HepG2 (cell line): ENCODE data around the gene MFSD11. TPM values are rescaled to one million over a fixed set of nuclear protein-coding genes. Genes with fewer than 3 reads are reported as not detected.
"Not testable (repeated sequence)": the region's sequence is repeated elsewhere in the genome, so short reads cannot be mapped to it uniquely, and the experiment has no call there.

Source experiments
- ATAC-seq: fragments of 200-7000 bp; cut with Tn5 transposase; 3 replicates; pipeline ENCODE4 v1.9.1; 2020; ENCODE audit warnings: mild to moderate bottlenecking, moderate library complexity
- BruUV-seq: library from RNA; stranded (reverse); fragments of 400-500 nt; replicated peaks from 2 replicates; lab custom pipeline; 2021; lab: Mats Ljungman, UMichigan
- CTCF ChIA-PET: fragments of 300-600 bp; formaldehyde crosslinking; extraction: SDS; loops from one replicate; lab custom pipeline; 2021; ENCODE audit warnings: low total read pairs, inconsistent platforms, low intra/inter-chr PET ratio; lab: Yijun Ruan, JAX
- POLR2A ChIA-PET: fragments of 350-600 bp; sonication (Branson Sonifier 250); formaldehyde crosslinking; loops from one replicate; lab custom pipeline; 2020; ENCODE audit warnings: antibody characterized with exemption, inconsistent platforms; lab: Yijun Ruan, JAX
- DNase-seq: peaks from one replicate; pipeline ENCODE4 v3.0.0-alpha.2; 2015; ENCODE audit warnings: low spot score
- FAIRE-seq: peaks from 3 replicates; lab custom pipeline; 2011; peaks lifted over from hg19 to GRCh38; lab: Jason Lieb, UNC
- H2AFZ ChIP-seq: one replicate; pipeline ENCODE4 v1.6.1; 2011; ENCODE audit warnings: low read length, inconsistent platforms
- H3K27ac ChIP-seq: fragments of 300-600 bp; 3 replicates; pipeline ENCODE4 v1.8.0; 2011; ENCODE audit warnings: mixed run types, mild to moderate bottlenecking, mixed read lengths, low read length, inconsistent platforms; ENCODE audit not compliant: insufficient read depth; ENCODE audit errors: extremely low read length
- H3K27me3 ChIP-seq, 2 experiments: fragments of 200-600 bp in 1 of 2; 2 replicates in 1 of 2; 3 replicates in 1 of 2; pipeline versions ENCODE4 v1.6.0 to v1.8.0; 2011; ENCODE audit warnings: low read length in 2 of 2, mild to moderate bottlenecking in 2 of 2, moderate library complexity in 2 of 2, inconsistent platforms in 1 of 2; ENCODE audit not compliant: insufficient read depth in 2 of 2, control insufficient read depth in 1 of 2
- H3K36me3 ChIP-seq, 2 experiments: fragments of 200-600 bp in 1 of 2; replicated peaks in 1 of 2; 2 replicates in 1 of 2; 3 replicates in 1 of 2; pipeline versions ENCODE4 v1.5.1 to v1.8.0; 2011; ENCODE audit warnings: low read length in 2 of 2, inconsistent platforms in 1 of 2; ENCODE audit not compliant: insufficient read depth in 2 of 2, control insufficient read depth in 1 of 2
- H3K4me1 ChIP-seq: 2 replicates; pipeline ENCODE4 v1.5.1; 2012; ENCODE audit warnings: low read length, inconsistent platforms; ENCODE audit not compliant: insufficient read depth
- H3K4me2 ChIP-seq: 2 replicates; pipeline ENCODE4 v1.6.0; 2011; ENCODE audit warnings: low read depth, low read length, inconsistent platforms
- H3K4me3 ChIP-seq, 3 experiments: fragments of 200-600 bp in 1 of 3; sonication (generic), shearing (Covaris generic) in 1 of 3; replicated peaks in 1 of 3; 2 replicates each; pipeline ENCODE4 v1.5.1; 2011 to 2016; ENCODE audit warnings: low read length in 3 of 3, inconsistent platforms in 2 of 3, low read depth in 2 of 3, mild to moderate bottlenecking in 2 of 3, control low read depth in 1 of 3, mixed read lengths in 1 of 3; ENCODE audit not compliant: insufficient read depth in 1 of 3
- H3K79me2 ChIP-seq: one replicate; pipeline ENCODE4 v1.6.1; 2011; ENCODE audit warnings: low read length, inconsistent platforms; ENCODE audit not compliant: insufficient read depth
- H3K9ac ChIP-seq: 2 replicates; pipeline ENCODE4 v1.6.0; 2011; ENCODE audit warnings: mild to moderate bottlenecking, low read depth, low read length, inconsistent platforms; ENCODE audit not compliant: insufficient read depth
- H3K9me3 ChIP-seq: 2 replicates; pipeline ENCODE4 v1.5.1; 2012; ENCODE audit warnings: mild to moderate bottlenecking, low read length
- H4K20me1 ChIP-seq: 2 replicates; pipeline ENCODE4 v1.6.0; 2011; ENCODE audit warnings: inconsistent platforms, mild to moderate bottlenecking, low read length, moderate library complexity; ENCODE audit not compliant: insufficient read depth
- ARNTL ChIP-seq: sonication (generic); formaldehyde crosslinking; IDR thresholded peaks from 2 replicates; pipeline ENCODE4 v1.4.0; 2020; ENCODE audit warnings: mild to moderate bottlenecking, missing genetic modification reagents
- GMEB1 ChIP-seq: sonication (generic); formaldehyde crosslinking; IDR thresholded peaks from 2 replicates; pipeline ENCODE4 v1.5.1; 2020; ENCODE audit warnings: missing genetic modification reagents, mild to moderate bottlenecking, borderline replicate concordance
- HNRNPLL ChIP-seq: fragments of 200-400 bp; formaldehyde crosslinking; IDR thresholded peaks from 2 replicates; pipeline ENCODE4 v1.6.1; 2017; ENCODE audit warnings: mild to moderate bottlenecking, low read depth, low read length; ENCODE audit not compliant: poor library complexity, severe bottlenecking
- RAD21 ChIP-seq: fragments of 450-650 bp; formaldehyde crosslinking; IDR thresholded peaks from 2 replicates; pipeline ENCODE4 v1.5.0; 2020; ENCODE audit warnings: mild to moderate bottlenecking
- RBM39 ChIP-seq: fragments of 200-400 bp; formaldehyde crosslinking; IDR thresholded peaks from one replicate; pipeline ENCODE4 v1.6.1; 2018; ENCODE audit warnings: antibody characterized with exemption, mild to moderate bottlenecking, low read depth, low read length; ENCODE audit not compliant: poor library complexity, severe bottlenecking
- RXRB ChIP-seq: IDR thresholded peaks from 2 replicates; pipeline ENCODE4 v1.6.1; 2016; ENCODE audit warnings: borderline replicate concordance, missing genetic modification reagents, missing compliant biosample characterization
- TEAD3 ChIP-seq: optimal IDR thresholded peaks from 2 replicates; pipeline ENCODE3; 2016; ENCODE audit warnings: borderline replicate concordance
- UBTF ChIP-seq: sonication (generic); formaldehyde crosslinking; IDR thresholded peaks from 2 replicates; pipeline ENCODE4 v1.4.0; 2020; ENCODE audit warnings: mild to moderate bottlenecking, missing genetic modification reagents
- ZMYM4 ChIP-seq: sonication (generic); formaldehyde crosslinking; IDR thresholded peaks from 2 replicates; pipeline ENCODE4 v1.8.1; 2023; ENCODE audit warnings: mild to moderate bottlenecking, missing genetic modification reagents
- ZNF232 ChIP-seq: sonication (generic); formaldehyde crosslinking; IDR thresholded peaks from 2 replicates; pipeline ENCODE4 v1.4.0; 2020; ENCODE audit warnings: missing genetic modification reagents, borderline replicate concordance
- ZNF777 ChIP-seq: sonication (generic); formaldehyde crosslinking; IDR thresholded peaks from 2 replicates; pipeline ENCODE4 v1.4.0; 2020; ENCODE audit warnings: missing genetic modification reagents
- ZNF784 ChIP-seq: sonication (generic); formaldehyde crosslinking; IDR thresholded peaks from 2 replicates; pipeline ENCODE4 v1.5.1; 2020; ENCODE audit warnings: missing genetic modification reagents, mild to moderate bottlenecking, borderline replicate concordance
- WGBS: methylation state at CpG from one replicate; pipeline ENCODE4 v1.1.6; 2017; ENCODE audit warnings: low lambda C conversion rate; 5-methylcytosine and 5-hydroxymethylcytosine counted together
- in situ Hi-C: cut with HindIII; loops from 2 replicates; pipeline ENCODE4 v1.10.0; 2017; ENCODE audit warnings: low pct_unique_long_range_greater_than_20kb; ENCODE audit not compliant: extremely low pct_ligation_motif_present
- intact Hi-C: fragments of 100-400 bp; cut with micrococcal nuclease; formaldehyde crosslinking; loops from one replicate; pipeline ENCODE4 v1.10.0; 2022; ENCODE audit not compliant: unreplicated experiment
- polyA plus RNA-seq, 8 experiments: library from polyadenylated mRNA; depleted of rRNA in 3 of 8; stranded (reverse) in 7 of 8; unstranded in 1 of 8; fragments of >200 nt; fragmentation: Illumina TruSeq in 4 of 8; extraction: Trizol in 4 of 8; gene quantifications; 2 replicates each; pipeline versions ENCODE4 v1.2.1 to v1.2.3, GENCODE V29; 2011 to 2016; ENCODE audit warnings: low read depth in 4 of 8, missing spikeins in 1 of 8, mixed read lengths in 1 of 8; ENCODE audit not compliant: insufficient read depth in 1 of 8
- total RNA-seq, 5 experiments: library from RNA; depleted of rRNA; stranded (reverse); fragments of >200 nt; fragmentation: Illumina TruSeq; extraction: Trizol; gene quantifications; 2 replicates each; pipeline ENCODE4 v1.2.3, GENCODE V29; 2016; ENCODE audit warnings: low read depth in 1 of 5
- TF ChIP-seq, protein P1 (sequence below), 2 experiments: sonication (generic) in 1 of 2; formaldehyde crosslinking in 1 of 2; IDR thresholded peaks; 2 replicates each; pipeline versions ENCODE4 v1.4.0 to v1.6.1; 2018 to 2020; ENCODE audit warnings: missing genetic modification reagents in 2 of 2, borderline replicate concordance in 1 of 2, low read depth in 1 of 2, mild to moderate bottlenecking in 1 of 2, missing biosample characterization in 1 of 2

The MFSD11 gene
- total and polyA plus RNA-seq, 2 of the 13 experiments (the other 11 are each of a cell fraction or from before 2014, with no cell fraction given): 26.1 to 36.3 TPM

DNA sequence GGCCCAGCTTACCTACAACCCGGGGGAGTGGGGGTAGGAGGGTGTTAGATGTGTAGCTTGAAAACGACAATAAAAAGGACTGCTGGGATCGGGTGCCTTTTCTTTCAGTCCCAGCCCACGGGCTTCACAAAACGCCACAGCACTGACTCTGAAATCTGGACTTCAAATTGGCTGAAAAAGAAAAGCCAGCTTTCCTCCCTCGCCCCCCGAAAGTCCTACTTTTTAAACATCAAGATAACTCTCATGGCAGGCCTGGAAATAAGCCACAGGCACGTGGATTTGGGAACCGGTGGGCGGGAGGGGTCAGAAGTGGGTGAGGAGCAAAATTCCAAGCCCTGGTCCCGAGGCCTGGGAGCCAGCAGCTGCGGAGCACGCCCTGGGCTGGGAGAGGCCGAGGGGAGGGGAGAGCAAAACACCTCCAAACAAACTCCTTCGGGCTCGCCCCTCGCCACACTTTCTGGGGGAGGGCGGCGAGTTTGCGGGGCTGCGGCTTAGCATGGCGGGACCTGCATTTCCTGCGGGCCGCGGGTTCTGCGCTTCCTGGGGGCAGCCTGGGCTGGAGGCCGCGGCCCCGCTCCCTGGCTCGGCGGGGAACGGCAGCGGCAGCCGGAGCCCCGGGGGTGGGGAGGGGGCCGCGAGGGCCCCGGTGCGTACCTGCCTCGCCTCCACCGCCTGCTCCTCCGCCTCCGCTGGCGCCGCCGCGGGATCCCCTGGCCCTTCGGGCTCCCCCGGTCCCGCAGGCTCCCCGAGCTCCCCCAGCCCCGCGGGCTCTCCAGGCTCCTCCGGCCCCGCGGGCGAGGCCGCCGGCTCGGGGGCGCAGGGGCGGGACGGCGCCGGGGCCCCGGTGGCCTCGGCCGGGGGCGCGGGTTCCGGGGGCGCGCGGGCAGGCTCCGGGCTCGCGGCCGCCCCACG is 27.7 kb upstream of the MFSD11 start:
- H3K9me3 ChIP-seq, BruUV-seq, H4K20me1 ChIP-seq, DNase-seq, in situ Hi-C loops, FAIRE-seq, H3K27ac ChIP-seq, H3K27me3 ChIP-seq, CTCF ChIA-PET, H2AFZ ChIP-seq: not testable (repeated sequence)
- 4% methylated on average over 39 of the region's 79 CpGs for WGBS
- Histone ChIP-seq H3K4me1 (peaks cover 53% of the 10 kb centered on the region), H3K9ac (peak overlapping the region; percentile 69), H3K4me2 (peak overlapping the region; percentile 82), H3K36me3 (peaks cover 5 to 15% of the 10 kb centered on the region in 2 experiments; a peak in 4 of 5 replicates), H3K4me3 (peak overlapping the region; percentile 61 to 76 (median 73)), H3K79me2 (peaks cover 29% of the 10 kb centered on the region)
- ATAC-seq: peak; percentile 45
- intact Hi-C loops: loop anchor here (10.0 kb wide), 1 partner anchor 155 kb away; no protein-coding TSS in a partner anchor
- POLR2A ChIA-PET: interaction anchor here (0.7 to 3.6 kb wide), 11 partner anchors 9 to 159 kb away, joined by 3 to 20 read pairs (median 4); partner anchors contain the start of genes JMJD6, METTL23, MFSD11 and SRSF2
- 0 out of 2 replicates have a peak, but pooled peaks have one; percentile 35 for TF ChIP-seq ZNF777 (CRISPR knock-in tag)
- peak; percentile 39; the same call in 1 of the 2 replicates for TF ChIP-seq RAD21 (CRISPR knock-in tag)
- TF ChIP-seq ZMYM4 (CRISPR knock-in tag): 0 out of 2 replicates have a peak, but pooled peaks have one; percentile 24
- TF ChIP-seq UBTF (CRISPR knock-in tag): peak; percentile 70; the same call in 1 of the 2 replicates
- TF ChIP-seq HNRNPLL: peak; percentile 26
- 0 out of 2 replicates have a peak, but pooled peaks have one; percentile 33 for TF ChIP-seq GMEB1 (CRISPR knock-in tag)
- peak; percentile 11; the same call in 1 of the 2 replicates for TF ChIP-seq RXRB (CRISPR knock-in tag)
- peak; percentile 1 for TF ChIP-seq RBM39
- TF ChIP-seq, protein P1, sequence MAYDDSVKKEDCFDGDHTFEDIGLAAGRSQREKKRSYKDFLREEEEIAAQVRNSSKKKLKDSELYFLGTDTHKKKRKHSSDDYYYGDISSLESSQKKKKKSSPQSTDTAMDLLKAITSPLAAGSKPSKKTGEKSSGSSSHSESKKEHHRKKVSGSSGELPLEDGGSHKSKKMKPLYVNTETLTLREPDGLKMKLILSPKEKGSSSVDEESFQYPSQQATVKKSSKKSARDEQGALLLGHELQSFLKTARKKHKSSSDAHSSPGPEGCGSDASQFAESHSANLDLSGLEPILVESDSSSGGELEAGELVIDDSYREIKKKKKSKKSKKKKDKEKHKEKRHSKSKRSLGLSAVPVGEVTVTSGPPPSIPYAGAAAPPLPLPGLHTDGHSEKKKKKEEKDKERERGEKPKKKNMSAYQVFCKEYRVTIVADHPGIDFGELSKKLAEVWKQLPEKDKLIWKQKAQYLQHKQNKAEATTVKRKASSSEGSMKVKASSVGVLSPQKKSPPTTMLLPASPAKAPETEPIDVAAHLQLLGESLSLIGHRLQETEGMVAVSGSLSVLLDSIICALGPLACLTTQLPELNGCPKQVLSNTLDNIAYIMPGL (CRISPR knock-in tag; IDR thresholded peaks at IDR 0.05; ENCODE audit: borderline replicate concordance in 1 of 2, low read depth in 1 of 2): peak in 1 of 2 experiments; percentile 2; a peak in 1 of 4 replicates
- peak; percentile 54; the same call in 1 of the 2 replicates for TF ChIP-seq ZNF784 (CRISPR knock-in tag)
- peak; percentile 9; the same call in 1 of the 2 replicates for TF ChIP-seq ARNTL (CRISPR knock-in tag)
- TF ChIP-seq TEAD3 (CRISPR knock-in tag): peak; percentile 20
- peak; percentile 37; the same call in 1 of the 2 replicates for TF ChIP-seq ZNF232
